PFSK-1 (cell line): Measurements from ENCODE around the gene IL7R.

ENCODE experiments used
- FOXP2 ChIP-seq: optimal IDR thresholded peaks from 2 replicates; pipeline ENCODE3; 2011; ENCODE audit warnings: borderline replicate concordance, control low read depth, inconsistent platforms; ENCODE audit not compliant: insufficient read depth; ENCODE audit errors: extremely low read length, extremely low read depth
- POLR2AphosphoS5 ChIP-seq: IDR thresholded peaks from 2 replicates; pipeline ENCODE4 v1.6.1; 2012; ENCODE audit warnings: low read depth, mild to moderate bottlenecking, control low read depth, low read length, moderate library complexity
- REST ChIP-seq, 2 experiments: IDR thresholded peaks; 2 replicates each; pipeline versions ENCODE4 v1.6.1 to v1.8.0; 2011 to 2012; ENCODE audit warnings: low read depth in 2 of 2, low read length in 2 of 2, control low read depth in 1 of 2, inconsistent platforms in 1 of 2, mild to moderate bottlenecking in 1 of 2, moderate library complexity in 1 of 2; ENCODE audit not compliant: insufficient read depth in 1 of 2
- SIN3A ChIP-seq: IDR thresholded peaks from 2 replicates; pipeline ENCODE4 v1.6.1; 2012; ENCODE audit warnings: mild to moderate bottlenecking, low read length, moderate library complexity, borderline replicate concordance; ENCODE audit not compliant: insufficient read depth
- TAF1 ChIP-seq: IDR thresholded peaks from 2 replicates; pipeline ENCODE4 v1.6.1; 2012; ENCODE audit warnings: low read length, control low read depth, borderline replicate concordance; ENCODE audit not compliant: insufficient read depth

GRCh38 chr5:35853631-35854030 is 3.1 kb upstream of the IL7R start:
- no peak for TF ChIP-seq REST (IDR thresholded peaks at IDR 0.05; ENCODE audit: insufficient read depth in 1 of 2, low read depth in 2 of 2, low read length in 2 of 2)
- TF ChIP-seq SIN3A = no peak
- TF ChIP-seq TAF1 = no peak
- TF ChIP-seq POLR2AphosphoS5 = no peak
- no peak for TF ChIP-seq FOXP2
